Neural cell (in vitro differentiated cells): ENCODE results near the gene R3HDM4. TPM values are rescaled to one million over a fixed set of nuclear protein-coding genes. Genes with fewer than 3 reads are reported as not detected.

Source experiments
- H2AFZ ChIP-seq: fragments of 200-600, 300-800 bp; sonication (generic), shearing (Covaris generic); 2 replicates; pipeline ENCODE4 v1.6.0; 2014; ENCODE audit warnings: low read depth, mild to moderate bottlenecking, antibody characterized with exemption, low read length, moderate library complexity
- H3F3A ChIP-seq: fragments of 200-600 bp; shearing (Covaris generic); 2 replicates; pipeline ENCODE4 v1.6.1; 2016; ENCODE audit warnings: mild to moderate bottlenecking, moderate library complexity, mixed read lengths, antibody characterized with exemption, low read length; ENCODE audit not compliant: insufficient read depth, poor library complexity, severe bottlenecking
- H3K27ac ChIP-seq: fragments of 200-600, 300-800 bp; sonication (generic), shearing (Covaris generic); 2 replicates; pipeline ENCODE4 v1.5.1; 2014; ENCODE audit warnings: mild to moderate bottlenecking, low read length, moderate library complexity
- H3K27me3 ChIP-seq: fragments of 300-800, 200-600 bp; sonication (generic), shearing (Covaris generic); 2 replicates; pipeline ENCODE4 v1.6.0; 2014; ENCODE audit warnings: mild to moderate bottlenecking, low read depth, low read length, moderate library complexity; ENCODE audit not compliant: insufficient read depth
- H3K36me3 ChIP-seq: fragments of 300-800, 200-600 bp; sonication (generic), shearing (Covaris generic); 2 replicates; pipeline ENCODE4 v1.5.1; 2014; ENCODE audit warnings: mild to moderate bottlenecking, antibody characterized with exemption, low read length, moderate library complexity; ENCODE audit not compliant: insufficient read depth
- H3K4me2 ChIP-seq: fragments of 300-800, 200-600 bp; sonication (generic), shearing (Covaris generic); 2 replicates; pipeline ENCODE4 v1.6.0; 2014; ENCODE audit warnings: mild to moderate bottlenecking, low read length
- H3K4me3 ChIP-seq: fragments of 300-800, 200-600 bp; sonication (generic), shearing (Covaris generic); 2 replicates; pipeline ENCODE4 v1.5.1; 2014; ENCODE audit warnings: mild to moderate bottlenecking, low read length, moderate library complexity
- H3K79me2 ChIP-seq: fragments of 200-600 bp; shearing (Covaris generic); replicated peaks from 2 replicates; pipeline ENCODE4 v1.6.0; 2014; ENCODE audit warnings: mild to moderate bottlenecking, low read length, moderate library complexity; ENCODE audit not compliant: insufficient read depth
- H3K9ac ChIP-seq: fragments of 300-800, 200-600 bp; sonication (generic), shearing (Covaris generic); 2 replicates; pipeline ENCODE4 v1.6.1; 2016; ENCODE audit warnings: mild to moderate bottlenecking, low read length, mixed read lengths
- H3K9me2 ChIP-seq: fragments of 200-600 bp; shearing (Covaris generic); 2 replicates; pipeline ENCODE4 v1.6.1; 2016; ENCODE audit warnings: mild to moderate bottlenecking, low read length, mixed read lengths; ENCODE audit not compliant: insufficient read depth
- H3K9me3 ChIP-seq: fragments of 200-600, 300-800 bp; sonication (generic), shearing (Covaris generic); 2 replicates; pipeline ENCODE4 v1.6.1; 2016; ENCODE audit warnings: mild to moderate bottlenecking, mixed run types, low read length, moderate library complexity, mixed read lengths
- H4K20me1 ChIP-seq: fragments of 200-600 bp; shearing (Covaris generic); 2 replicates; pipeline ENCODE4 v1.6.1; 2016; ENCODE audit warnings: mild to moderate bottlenecking, mixed run types; ENCODE audit not compliant: insufficient read depth
- CTCF ChIP-seq: fragments of 450-650 bp; IDR thresholded peaks from 2 replicates; pipeline ENCODE4 v1.5.1; 2014; ENCODE audit warnings: antibody characterized with exemption, mild to moderate bottlenecking, moderate library complexity; ENCODE audit not compliant: poor library complexity, severe bottlenecking
- EP300 ChIP-seq: fragments of 450-650 bp; conservative IDR thresholded peaks from 2 replicates; pipeline ENCODE4 v1.6.1; 2014; ENCODE audit warnings: antibody characterized with exemption, mild to moderate bottlenecking, moderate library complexity; ENCODE audit not compliant: poor library complexity, severe bottlenecking
- EZH2 ChIP-seq: fragments of 200-600, 300-800 bp; shearing (Covaris generic), sonication (generic); IDR thresholded peaks from 2 replicates; pipeline ENCODE4 v1.6.1; 2014; ENCODE audit warnings: antibody characterized with exemption, low read length, borderline replicate concordance, mild to moderate bottlenecking; ENCODE audit not compliant: insufficient read depth, poor library complexity, severe bottlenecking
- MXI1 ChIP-seq: fragments of 450-650 bp; conservative IDR thresholded peaks from 2 replicates; pipeline ENCODE4 v1.6.1; 2014; ENCODE audit warnings: antibody characterized with exemption, mild to moderate bottlenecking; ENCODE audit not compliant: poor library complexity, severe bottlenecking
- POLR2AphosphoS5 ChIP-seq: IDR thresholded peaks from 2 replicates; pipeline ENCODE4 v1.6.1; 2012
- RAD21 ChIP-seq: fragments of 450-650 bp; conservative IDR thresholded peaks from 2 replicates; pipeline ENCODE4 v1.6.1; 2014; ENCODE audit warnings: antibody characterized with exemption, mild to moderate bottlenecking, moderate library complexity
- REST ChIP-seq: IDR thresholded peaks from 2 replicates; pipeline ENCODE4 v1.6.1; 2012; ENCODE audit warnings: borderline replicate concordance
- SMC3 ChIP-seq: fragments of 450-650 bp; conservative IDR thresholded peaks from 2 replicates; pipeline ENCODE4 v1.6.1; 2014; ENCODE audit warnings: antibody characterized with exemption, mild to moderate bottlenecking, moderate library complexity; ENCODE audit not compliant: poor library complexity
- TAF1 ChIP-seq: IDR thresholded peaks from 2 replicates; pipeline ENCODE4 v1.6.1; 2012; ENCODE audit warnings: low read depth
- polyA plus RNA-seq: library from polyadenylated mRNA; depleted of rRNA; stranded (reverse); fragments of >200 nt; gene quantifications from 2 replicates; pipeline ENCODE4 v1.2.3, GENCODE V29; 2014

Gene R3HDM4
- polyA plus RNA-seq, 1 donor from 2014 or later = 51.2 TPM

- no peak overlapping the region for H3K4me3 ChIP-seq
Observed at GRCh38 chr19:882871-883497, 30.0 kb downstream of the R3HDM4 start.

More at GRCh38 chr19:882871-883497, 30.0 kb downstream of the R3HDM4 start:
- no peak overlapping the region for H3K27ac ChIP-seq
- no peak for TF ChIP-seq SMC3
- no peak for TF ChIP-seq MXI1
- no peak for TF ChIP-seq TAF1
- TF ChIP-seq EP300 = no peak
- no peak for TF ChIP-seq EZH2
- no peak for TF ChIP-seq RAD21
- no peak for TF ChIP-seq REST
- no peak for TF ChIP-seq CTCF
- TF ChIP-seq POLR2AphosphoS5 = no peak
- no peaks in the 10 kb centered on the region for H3K27me3 ChIP-seq
- no peak overlapping the region for H2AFZ ChIP-seq
- H4K20me1 ChIP-seq = no peaks in the 10 kb centered on the region
- no peaks in the 10 kb centered on the region for H3K79me2 ChIP-seq
- no peak overlapping the region for H3K4me2 ChIP-seq
- H3F3A ChIP-seq = no peaks in the 10 kb centered on the region
- no peaks in the 10 kb centered on the region for H3K9me3 ChIP-seq
- H3K9me2 ChIP-seq = no peaks in the 10 kb centered on the region
- peaks cover 5% of the 10 kb centered on the region for H3K36me3 ChIP-seq
- no peak overlapping the region for H3K9ac ChIP-seq
